GM19468 (cell line): Measurements from ENCODE around the gene POLD1.

Experiments
- ATAC-seq: cut with Tn5 transposase; IDR thresholded peaks from one replicate; pipeline ENCODE4 v1.9.1; 2021; ENCODE audit warnings: mild to moderate bottlenecking, moderate library complexity, moderate number of reproducible peaks; ENCODE audit not compliant: unreplicated experiment; ENCODE audit errors: extremely low read depth

The POLD1 gene

DNA sequence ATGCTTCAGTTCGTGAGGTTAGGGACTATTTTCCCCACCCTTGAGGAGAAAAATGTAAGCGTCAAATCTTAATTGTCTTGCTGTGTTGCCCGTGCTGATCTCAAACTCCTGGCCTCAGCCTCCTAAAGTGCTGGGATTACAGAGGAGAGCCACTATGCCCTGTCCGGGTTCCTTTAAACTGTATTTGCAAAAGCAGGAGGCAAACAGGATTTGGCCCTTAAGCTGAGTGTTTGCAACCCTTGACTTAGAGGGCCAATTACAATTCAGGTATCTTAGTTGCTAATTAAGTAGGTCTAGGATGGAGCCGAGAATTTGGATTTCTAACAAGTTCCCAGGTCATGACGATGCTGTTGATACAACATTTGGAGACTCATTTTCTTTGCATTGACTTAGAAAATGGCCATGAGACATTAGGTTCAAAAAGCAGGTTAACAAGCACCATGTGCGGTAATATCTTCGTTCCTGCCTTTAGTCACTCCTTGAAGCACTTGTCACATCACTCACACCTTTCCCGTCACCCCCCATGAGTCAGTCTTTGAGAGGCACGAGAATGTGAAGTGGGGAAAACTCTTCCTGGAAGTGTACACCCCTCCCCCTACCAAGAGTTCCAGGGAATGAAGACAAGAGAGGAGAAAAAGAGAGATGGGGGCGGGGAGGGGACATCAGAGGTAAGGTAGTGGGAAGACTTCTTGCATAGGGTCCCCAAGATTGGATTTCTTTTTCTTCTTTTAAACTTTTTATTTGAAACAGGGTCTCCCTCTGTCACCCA lies 21.3 kb upstream of the POLD1 start:
- no peak for ATAC-seq

DNA sequence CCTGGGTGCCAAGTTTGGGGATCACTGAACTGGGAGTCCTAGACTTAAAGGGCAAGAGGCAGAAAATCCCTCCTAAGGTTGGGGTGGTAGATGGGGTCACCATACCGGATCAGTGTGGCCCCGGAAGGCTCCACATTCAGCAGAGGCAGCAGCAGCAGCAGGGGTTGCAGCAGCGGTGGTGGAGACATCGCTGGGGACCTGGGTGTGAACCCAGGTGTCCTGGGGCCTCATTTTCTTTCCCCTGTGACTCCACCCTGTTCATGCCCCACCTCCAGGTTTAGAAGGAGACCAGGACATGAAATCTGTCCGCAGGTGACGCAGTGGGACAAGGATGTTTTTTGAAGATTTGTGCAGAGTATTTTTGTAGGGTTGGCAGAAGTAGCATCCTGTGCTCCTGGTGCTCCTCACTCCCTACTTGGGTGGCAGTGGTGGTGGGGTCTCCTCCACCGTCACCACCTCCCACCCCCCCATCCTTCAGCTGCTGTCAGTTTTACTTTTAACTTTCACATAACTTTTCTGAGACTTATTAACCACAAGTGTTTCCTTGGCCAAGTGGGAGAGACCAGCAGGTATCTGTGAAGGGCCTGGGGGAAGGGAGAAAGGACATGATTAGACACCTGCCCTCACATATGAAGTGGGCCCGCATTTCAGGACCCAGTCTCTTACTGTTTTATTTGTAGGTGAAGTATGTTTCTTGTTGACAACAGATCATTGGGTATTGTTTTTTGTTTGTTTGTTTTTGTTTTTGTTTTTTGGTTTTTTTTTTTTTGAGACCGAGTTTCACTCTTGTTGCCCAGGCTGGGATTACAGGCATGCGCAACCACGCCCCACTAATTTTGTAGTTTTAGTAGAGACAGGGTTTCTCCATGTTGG lies 18.5 kb upstream of the POLD1 start, which contains the start of gene NAPSA:
TSS of gene NAPSA (minus strand) at position 206 of the 873 bp plus-strand sequence. CDS start at position 188, 18 bp downstream.
- ATAC-seq, result no peak

DNA sequence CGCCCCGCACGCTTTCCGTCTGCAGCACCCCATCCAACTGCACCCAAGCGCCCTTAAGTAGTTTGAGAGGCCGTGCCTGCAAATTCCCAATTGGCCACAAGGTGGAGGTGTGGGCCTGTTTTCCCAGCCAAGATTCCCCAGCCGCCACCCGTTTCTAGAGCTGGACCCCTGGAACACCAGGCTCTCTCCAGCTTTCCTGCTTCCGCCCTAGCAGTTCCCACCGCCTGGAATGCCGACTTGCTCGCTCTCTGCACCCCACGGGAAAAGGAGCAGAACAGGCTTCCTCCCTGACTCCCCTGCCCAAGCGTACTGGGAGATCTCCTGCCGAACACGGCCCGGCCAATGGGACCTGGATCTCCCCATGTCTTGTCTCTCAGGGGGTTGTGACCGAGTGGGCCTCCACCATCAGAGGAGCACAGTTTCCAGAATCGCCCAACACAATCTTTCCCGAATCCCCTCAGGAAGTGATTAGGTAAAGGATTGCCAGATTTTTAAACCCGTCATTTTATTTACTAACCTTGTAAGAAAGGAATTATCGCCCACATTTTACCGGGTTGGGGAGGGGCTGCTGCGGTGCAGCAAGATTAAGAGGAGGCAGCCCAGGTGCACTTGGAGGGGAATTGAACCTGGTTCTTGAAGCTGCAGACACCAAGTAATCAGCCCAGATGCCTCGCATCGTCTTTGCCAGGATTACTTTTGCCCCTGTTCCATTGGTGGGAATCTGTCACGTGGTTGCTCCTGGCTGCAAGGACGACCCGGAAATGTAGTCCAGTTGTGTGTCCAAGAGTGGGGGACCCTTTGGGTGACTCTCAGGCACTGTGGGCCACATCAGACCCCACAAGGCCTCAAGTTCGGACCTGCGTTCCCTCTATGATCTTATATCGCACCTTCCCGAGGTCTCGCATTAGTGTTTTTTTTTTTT lies 15.2 kb upstream of the POLD1 start:
- ATAC-seq, result no peak

DNA sequence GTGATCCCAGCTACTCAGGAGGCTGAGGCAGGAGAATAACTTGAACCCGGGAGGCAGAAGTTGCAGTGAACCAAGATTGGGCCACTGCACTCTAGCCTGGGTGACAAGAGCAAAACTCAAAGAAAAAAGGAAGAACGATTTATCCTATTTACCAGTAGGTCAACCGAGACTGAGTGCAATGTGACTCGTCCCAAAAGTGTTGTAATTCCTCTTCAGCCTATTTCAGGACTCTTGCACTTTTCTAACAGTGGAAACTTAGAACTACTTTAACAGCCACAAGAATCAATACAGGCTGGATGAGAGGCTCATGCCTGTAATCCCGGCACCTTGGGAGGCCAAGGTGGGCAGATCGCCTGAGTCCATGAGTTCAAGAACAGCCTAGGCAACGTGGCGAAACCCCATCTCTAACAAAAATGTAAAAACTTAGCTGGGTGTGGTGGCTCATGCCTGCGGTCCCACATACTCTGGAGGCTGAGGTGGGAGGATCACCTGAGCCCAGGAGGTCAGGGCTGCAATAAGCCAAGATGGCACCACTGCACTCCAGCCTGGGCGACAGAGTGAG lies 12.2 kb upstream of the POLD1 start:
- ATAC-seq, result no peak

DNA sequence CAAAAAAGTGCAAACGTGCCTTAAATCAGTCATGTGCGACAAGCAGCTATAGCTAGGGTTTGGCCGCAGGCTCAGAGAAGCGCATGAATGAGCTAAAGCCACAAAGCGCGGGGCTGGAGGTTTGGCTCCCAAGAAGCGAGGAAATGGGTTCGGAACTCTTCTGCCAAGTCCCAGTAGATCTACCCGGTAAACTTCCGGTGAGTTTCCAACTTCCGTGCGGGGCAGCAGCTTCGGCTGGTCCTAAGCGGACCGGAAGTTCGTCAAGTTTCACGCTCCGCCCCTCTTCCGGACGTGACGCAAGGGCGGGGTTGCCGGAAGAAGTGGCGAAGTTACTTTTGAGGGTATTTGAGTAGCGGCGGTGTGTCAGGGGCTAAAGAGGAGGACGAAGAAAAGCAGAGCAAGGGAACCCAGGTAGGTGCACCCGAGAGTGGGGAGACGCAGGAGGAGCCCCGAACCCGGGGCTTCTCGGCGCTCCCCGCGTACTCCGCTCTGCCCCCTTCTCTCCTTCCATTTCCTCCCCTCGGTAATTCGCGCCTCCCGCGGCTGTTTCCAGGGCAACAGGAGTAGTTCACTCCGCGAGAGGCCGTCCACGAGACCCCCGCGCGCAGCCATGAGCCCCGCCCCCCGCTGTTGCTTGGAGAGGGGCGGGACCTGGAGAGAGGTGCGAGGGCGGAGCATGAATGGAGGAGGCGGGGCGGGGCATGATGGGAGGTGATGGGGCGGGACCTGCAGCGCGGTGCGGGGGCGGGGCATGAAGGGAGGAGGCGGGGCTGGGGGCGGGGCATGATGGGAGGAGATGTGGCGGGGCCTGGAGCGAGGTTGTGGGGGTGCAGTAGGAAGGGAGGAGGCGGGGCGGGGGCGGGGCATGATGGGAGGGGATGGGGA lies 7.7 kb upstream of the POLD1 start, which contains the start of gene NR1H2:
TSS of gene NR1H2 (plus strand) at position 292 of the 885 bp plus-strand sequence. CDS start 1,149 bp downstream, outside the sequence.
- ATAC-seq, result peak; percentile 73

DNA sequence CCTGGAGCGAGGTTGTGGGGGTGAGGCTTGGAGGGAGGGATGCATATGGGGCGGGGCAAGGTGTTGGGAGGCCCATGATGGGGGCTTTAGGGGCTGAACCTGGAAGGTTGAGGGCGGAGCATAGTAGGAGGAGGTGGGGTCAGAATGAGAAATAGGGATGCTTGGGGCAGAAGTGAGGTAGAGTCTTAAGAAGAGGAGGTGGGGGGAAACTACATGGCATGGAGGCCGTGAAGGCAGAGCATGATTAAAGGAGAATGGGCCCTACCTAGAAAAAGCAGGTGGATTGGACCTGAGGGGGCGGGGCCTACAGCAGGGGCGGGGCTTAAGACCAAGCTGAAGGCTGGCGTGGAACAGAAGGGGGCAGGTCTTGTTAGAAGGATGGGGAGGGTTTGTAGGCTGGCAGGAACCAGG lies 7.1 kb upstream of the POLD1 start:
- ATAC-seq, result no peak

DNA sequence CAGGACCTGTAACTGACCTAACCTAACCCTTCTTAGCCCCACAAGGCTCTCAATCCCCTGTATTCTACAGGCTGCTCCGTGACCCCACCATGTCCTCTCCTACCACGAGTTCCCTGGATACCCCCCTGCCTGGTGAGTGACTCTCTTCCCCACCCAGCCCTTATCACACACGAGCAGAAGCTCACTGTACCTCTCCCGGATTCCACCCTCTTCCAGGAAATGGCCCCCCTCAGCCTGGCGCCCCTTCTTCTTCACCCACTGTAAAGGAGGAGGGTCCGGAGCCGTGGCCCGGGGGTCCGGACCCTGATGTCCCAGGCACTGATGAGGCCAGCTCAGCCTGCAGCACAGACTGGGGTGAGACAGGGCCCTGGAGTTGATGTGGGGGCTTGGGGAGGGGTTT lies 6.6 kb upstream of the POLD1 start:
- no peak for ATAC-seq

DNA sequence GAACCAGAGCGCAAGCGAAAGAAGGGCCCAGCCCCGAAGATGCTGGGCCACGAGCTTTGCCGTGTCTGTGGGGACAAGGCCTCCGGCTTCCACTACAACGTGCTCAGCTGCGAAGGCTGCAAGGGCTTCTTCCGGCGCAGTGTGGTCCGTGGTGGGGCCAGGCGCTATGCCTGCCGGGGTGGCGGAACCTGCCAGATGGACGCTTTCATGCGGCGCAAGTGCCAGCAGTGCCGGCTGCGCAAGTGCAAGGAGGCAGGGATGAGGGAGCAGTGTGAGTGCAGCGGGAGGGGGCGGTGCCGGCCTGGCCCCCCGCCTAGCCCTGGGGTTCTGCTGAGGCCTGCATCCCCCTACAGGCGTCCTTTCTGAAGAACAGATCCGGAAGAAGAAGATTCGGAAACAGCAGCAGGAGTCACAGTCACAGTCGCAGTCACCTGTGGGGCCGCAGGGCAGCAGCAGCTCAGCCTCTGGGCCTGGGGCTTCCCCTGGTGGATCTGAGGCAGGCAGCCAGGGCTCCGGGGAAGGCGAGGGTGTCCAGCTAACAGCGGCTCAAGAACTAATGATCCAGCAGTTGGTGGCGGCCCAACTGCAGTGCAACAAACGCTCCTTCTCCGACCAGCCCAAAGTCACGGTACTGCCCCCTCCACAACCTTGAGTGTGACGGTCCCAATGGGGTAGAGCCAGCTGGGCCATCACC lies 5.8 kb upstream of the POLD1 start:
- no peak for ATAC-seq

DNA sequence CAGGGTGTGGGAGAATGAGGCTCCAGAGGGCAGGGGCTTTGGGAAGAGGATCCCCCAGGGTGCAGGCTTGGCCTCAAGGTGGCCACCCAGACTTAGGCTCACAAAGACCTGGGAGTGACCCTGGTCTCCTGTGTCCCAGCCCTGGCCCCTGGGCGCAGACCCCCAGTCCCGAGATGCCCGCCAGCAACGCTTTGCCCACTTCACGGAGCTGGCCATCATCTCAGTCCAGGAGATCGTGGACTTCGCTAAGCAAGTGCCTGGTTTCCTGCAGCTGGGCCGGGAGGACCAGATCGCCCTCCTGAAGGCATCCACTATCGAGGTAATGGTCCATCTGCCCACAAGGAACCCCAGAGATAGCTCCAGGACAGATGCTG lies 5.3 kb upstream of the POLD1 start:
- no peak for ATAC-seq

DNA sequence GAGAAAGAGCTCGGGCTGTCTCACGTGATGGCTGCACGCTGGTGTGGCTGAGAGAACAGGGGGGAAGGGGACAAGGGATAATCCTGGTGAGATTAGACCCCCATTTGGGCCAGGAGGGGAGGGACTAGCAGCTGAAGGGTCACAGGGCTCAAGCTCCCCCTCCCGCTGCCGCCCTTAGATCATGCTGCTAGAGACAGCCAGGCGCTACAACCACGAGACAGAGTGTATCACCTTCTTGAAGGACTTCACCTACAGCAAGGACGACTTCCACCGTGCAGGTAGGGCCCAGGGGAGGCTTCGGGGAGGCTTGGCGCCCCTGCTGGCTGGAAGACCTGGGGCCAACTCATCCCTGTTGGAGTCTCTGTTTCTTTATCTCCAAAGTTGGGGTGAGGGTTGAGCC lies 4.5 kb upstream of the POLD1 start:
- ATAC-seq, result no peak

DNA sequence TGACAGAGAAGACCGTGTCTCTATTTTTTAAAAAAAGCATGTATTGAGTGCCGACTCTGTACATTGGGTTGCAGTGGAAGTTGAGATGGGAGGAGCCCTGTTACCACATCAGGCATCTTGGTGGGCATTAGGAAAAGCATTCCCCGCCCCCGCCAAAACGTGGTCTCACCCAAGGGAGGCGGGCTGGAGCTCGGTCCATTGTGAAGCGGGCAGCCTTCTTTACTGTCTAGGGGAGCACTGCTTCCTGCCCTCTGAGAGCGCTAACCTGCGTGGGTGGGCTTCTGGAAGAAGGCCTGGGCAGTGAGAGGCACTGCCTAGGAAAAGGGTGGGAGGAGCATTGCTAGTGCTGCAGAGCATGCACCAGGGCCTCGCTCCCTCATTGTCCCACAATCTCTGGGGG lies 4.0 kb upstream of the POLD1 start:
- ATAC-seq, result no peak

DNA sequence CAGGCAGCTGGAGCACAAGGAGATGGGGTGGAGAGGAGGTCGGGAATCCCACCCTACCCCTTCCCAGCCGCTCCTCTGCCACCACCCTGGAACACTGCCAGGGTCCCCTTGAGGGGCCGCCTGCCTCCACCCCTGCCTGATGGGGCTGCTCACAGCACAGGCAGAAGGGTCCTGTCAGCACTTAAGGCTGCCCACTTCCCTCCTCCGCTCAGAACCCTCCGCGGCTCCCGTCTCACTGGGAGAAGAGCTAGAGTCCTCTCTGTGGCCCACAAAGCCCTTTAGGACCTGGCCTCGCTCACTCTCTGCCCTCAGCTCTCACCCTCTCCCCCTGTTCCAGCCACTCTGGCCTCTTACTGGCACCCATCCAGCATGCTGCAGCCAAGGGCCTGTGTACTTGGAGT lies 3.4 kb upstream of the POLD1 start:
- ATAC-seq, result no peak

DNA sequence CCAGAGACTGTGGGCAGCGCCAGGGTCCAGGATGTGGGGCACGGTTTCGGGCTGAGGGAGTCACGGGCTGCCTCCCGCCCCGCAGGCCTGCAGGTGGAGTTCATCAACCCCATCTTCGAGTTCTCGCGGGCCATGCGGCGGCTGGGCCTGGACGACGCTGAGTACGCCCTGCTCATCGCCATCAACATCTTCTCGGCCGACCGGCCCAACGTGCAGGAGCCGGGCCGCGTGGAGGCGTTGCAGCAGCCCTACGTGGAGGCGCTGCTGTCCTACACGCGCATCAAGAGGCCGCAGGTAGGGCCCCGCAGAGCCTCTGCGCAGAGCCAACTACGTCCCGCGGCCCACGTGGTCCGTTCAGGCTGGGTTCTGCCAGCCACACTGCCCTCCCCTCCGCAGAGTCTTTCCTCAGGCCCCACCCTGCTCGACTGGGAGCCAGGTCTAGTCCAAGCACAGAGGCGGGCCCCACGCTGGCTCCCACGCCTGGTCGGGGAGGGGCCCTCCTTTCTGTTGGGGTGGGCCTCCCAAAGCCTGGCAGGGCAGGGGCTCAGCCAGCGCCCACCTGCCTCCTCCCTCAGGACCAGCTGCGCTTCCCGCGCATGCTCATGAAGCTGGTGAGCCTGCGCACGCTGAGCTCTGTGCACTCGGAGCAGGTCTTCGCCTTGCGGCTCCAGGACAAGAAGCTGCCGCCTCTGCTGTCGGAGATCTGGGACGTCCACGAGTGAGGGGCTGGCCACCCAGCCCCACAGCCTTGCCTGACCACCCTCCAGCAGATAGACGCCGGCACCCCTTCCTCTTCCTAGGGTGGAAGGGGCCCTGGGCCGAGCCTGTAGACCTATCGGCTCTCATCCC lies 2.0 kb upstream of the POLD1 start:
- no peak for ATAC-seq

DNA sequence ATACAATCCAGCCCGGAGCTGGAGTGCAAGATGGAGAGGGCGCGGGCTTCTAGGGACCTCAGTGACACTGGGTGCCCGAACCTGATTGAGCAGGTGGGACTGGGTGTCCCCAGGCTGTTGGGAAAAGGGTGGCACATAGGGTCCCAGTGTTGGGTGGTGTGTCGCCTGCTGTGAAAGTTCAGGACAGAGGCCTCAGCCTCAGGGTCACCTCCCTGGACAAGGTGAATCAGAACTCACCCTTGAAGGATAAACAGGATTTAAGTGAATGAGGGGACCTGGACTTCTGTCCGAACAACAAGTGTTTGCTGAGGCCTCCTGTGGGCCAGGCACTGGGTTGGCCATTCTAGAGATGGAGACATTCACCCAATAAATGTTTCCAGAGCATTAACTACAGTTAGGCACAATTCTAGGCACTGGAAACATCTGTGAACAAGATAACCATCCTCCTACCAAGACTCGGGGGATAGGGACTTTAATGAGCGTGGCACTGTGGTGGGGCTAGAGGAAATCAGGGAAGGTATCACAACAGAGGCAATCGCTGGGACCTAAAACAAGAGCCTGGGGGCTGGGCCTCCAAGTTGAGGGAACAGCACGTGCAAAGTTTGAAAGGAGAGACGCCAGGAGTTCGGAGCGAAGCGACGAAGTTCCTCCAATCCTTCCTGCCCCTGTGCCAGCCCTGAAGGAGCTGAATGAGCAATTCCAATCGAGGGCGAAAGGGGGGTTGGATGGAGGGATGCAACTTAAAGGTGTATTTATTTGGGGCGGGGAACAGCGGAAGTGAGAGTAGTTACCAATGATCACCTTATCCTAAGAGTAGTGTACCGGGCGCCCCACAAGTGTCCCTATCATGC lies 921 bp upstream of the POLD1 start:
- no peak for ATAC-seq

DNA sequence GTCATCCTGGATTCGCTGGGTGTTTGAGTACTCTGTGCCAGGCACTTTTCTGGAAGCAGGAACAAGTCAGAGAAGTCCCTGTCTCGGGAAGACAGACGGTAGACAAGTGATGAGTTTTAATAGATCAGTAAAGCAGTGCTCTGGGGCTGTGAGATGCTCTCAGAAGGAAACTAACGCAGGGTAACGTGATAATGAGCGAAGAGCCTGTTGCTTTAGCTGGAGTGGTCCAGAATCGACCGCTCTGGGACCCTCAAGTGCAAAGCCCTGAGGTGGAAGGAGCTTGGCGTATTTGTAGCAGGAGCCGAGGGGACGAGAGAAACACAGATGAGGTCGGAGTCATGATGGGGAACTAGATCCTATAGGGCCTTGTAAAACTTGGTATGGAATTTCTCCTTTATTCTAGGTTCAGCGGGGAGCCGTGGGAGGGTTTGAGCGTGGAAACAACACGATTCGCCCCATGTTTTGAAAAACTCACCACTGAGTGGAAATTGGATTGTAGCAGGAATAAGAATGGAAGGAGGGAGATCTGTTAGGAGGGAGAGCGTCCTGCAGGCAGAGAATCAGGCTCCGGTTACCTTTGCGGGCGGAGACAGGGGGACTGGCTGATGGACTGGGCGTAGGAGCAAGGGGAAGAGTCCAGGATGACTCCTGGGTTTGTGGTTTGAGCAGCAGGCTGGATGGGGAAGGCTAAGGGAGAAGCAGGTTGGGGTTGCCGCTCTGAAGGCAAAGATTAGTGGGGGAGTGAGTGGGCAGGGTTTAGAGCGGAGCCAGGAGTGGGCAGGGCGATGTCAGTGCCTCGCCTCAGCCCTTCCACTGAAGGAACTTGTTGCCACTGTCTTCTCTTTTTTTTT lies 763 bp downstream of the POLD1 start:
- ATAC-seq, result no peak
